Right lobe of liver (tissue), 6 donors: ENCODE data around the gene FAM13B. TPM values are rescaled to one million over a fixed set of nuclear protein-coding genes. Genes with fewer than 3 reads are reported as not detected.

Experiments
- ATAC-seq, 4 donors: fragments of 200-7000 bp; cut with Tn5 transposase; one replicate each; pipeline ENCODE4 v1.9.1; 2020; ENCODE audit warnings: mild to moderate bottlenecking in 4 of 4, moderate library complexity in 4 of 4
- DNase-seq, 3 donors: peaks; one replicate each; pipeline ENCODE4 v3.0.0-alpha.2; 2020
- H3K27ac ChIP-seq, 3 donors: fragments of 200-600 bp; one replicate each; pipeline ENCODE4 v1.8.0; 2022
- H3K27me3 ChIP-seq, 2 donors: fragments of 200-600 bp; one replicate each; pipeline ENCODE4 v1.8.0; 2022
- H3K36me3 ChIP-seq, 4 donors: fragments of 200-600 bp; sonication (generic) in 1 of 4; one replicate each; pipeline versions ENCODE4 v1.5.1 to v1.8.0; 2017 to 2022; ENCODE audit warnings: control low read depth in 1 of 4
- H3K4me1 ChIP-seq, 4 donors: fragments of 200-600 bp; sonication (generic) in 1 of 4; one replicate each; pipeline versions ENCODE4 v1.5.1 to v1.8.0; 2017 to 2022; ENCODE audit warnings: control low read depth in 1 of 4
- H3K4me3 ChIP-seq, 3 donors: fragments of 200-600 bp; one replicate each; pipeline ENCODE4 v1.8.0; 2022
- H3K9me3 ChIP-seq, 4 donors: fragments of 200-600 bp; sonication (generic) in 1 of 4; one replicate each; pipeline versions ENCODE4 v1.5.1 to v1.8.0; 2017 to 2022; ENCODE audit warnings: control low read depth in 1 of 4
- POLR2A ChIP-seq: fragments of 450-650 bp; IDR thresholded peaks from one replicate; pipeline ENCODE4 v1.6.1; 2017; ENCODE audit warnings: antibody characterized with exemption, mild to moderate bottlenecking
- WGBS: methylation state at CpG from one replicate; pipeline ENCODE4 v1.1.6; 2018; ENCODE audit warnings: low coverage, low lambda C conversion rate; ENCODE audit not compliant: insufficient coverage; ENCODE audit errors: missing lambda C conversion rate; 5-methylcytosine and 5-hydroxymethylcytosine counted together
- intact Hi-C, 2 donors: fragments of 100-400 bp; cut with DNase I; formaldehyde crosslinking; loops; one replicate each; pipeline versions ENCODE4 v1.11.2 to v1.14.1; 2022
- total RNA-seq, 6 experiments: library from RNA; depleted of rRNA in 2 of 6; stranded (reverse); fragments of >200 nt in 2 of 6; fragmentation: NEBNext Ultra II Directional in 3 of 6; extraction: Animal tissue kit (Norgen Biotek cat#: 25700) in 3 of 6; gene quantifications; one replicate each; pipeline versions ENCODE4 v1.1.0 to v1.2.4, GENCODE V29; 2016 to 2023
- TF ChIP-seq, protein P1 (sequence below), 4 donors: fragments of 200-600 bp in 3 of 4; fragments of 450-650 bp in 1 of 4; IDR thresholded peaks; one replicate each; pipeline versions ENCODE4 v1.5.1 to v1.8.0; 2016 to 2022; ENCODE audit warnings: antibody characterized with exemption in 4 of 4, mild to moderate bottlenecking in 2 of 4
- donor health status: DM: no; HTN: yes; CAD: no.
- donor health status: DM: no; HTN: no; CAD: no.
- donor health status: DM: no; HTN: no; CAD: no.
- donor health status: DM: no; HTN: yes; CAD: no.
- donor health status: DM: no; HTN: yes; CAD: no.

The FAM13B gene
- total RNA-seq, 6 experiments from 2014 or later = 6.0 to 12.4 (median 6.5) TPM

DNA sequence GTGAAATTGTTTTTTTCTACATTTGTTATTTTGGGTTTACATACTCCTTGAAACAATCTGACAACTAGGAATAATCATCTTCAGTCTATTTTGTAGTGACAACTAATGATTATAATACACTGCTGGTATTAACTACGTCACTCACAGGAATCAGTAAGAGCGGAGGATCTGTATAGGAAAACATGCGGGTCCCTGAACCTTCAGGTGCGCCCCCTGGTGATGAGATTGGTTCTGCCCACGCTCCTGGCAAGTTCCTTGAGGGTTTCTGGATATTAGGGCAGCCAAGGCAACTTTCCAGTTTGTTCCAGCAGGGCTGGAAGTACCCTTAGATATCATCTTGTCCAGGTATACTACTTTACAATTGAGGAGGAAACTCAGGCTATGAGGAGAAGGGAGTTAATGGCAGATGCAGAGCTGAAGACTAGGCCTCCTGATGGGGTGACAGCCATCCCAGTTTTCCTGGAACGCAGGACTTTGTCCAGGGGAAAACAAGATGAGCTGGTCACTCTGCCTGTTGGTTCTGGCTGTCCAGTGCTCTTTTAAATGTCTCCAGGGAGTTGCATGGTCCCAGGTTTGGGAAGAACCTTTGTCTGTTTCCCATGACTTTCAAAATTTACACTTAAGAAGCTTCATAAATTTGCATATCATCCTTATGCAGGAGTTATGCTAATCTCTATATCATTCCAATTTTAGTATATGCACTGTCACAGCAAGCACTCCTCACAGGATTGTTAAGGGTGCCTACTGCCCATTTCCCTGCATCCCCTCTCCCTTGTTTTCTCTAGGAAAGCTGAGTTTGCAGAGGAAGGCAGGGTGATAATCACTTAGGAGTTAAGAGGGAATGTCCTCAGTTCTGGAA lies 36.1 kb upstream of the FAM13B start:
- TF ChIP-seq, protein P1, sequence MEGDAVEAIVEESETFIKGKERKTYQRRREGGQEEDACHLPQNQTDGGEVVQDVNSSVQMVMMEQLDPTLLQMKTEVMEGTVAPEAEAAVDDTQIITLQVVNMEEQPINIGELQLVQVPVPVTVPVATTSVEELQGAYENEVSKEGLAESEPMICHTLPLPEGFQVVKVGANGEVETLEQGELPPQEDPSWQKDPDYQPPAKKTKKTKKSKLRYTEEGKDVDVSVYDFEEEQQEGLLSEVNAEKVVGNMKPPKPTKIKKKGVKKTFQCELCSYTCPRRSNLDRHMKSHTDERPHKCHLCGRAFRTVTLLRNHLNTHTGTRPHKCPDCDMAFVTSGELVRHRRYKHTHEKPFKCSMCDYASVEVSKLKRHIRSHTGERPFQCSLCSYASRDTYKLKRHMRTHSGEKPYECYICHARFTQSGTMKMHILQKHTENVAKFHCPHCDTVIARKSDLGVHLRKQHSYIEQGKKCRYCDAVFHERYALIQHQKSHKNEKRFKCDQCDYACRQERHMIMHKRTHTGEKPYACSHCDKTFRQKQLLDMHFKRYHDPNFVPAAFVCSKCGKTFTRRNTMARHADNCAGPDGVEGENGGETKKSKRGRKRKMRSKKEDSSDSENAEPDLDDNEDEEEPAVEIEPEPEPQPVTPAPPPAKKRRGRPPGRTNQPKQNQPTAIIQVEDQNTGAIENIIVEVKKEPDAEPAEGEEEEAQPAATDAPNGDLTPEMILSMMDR (IDR thresholded peaks at IDR 0.05) = peak; percentile 63 to 82 (median 77)
- no peak for TF ChIP-seq POLR2A
- Histone ChIP-seq H3K4me1 (no peaks in the 10 kb centered on the region), H3K27ac (no peak overlapping the region), H3K36me3 (no peaks in the 10 kb centered on the region), H3K27me3 (no peaks in the 10 kb centered on the region), H3K9me3 (no peaks in the 10 kb centered on the region), H3K4me3 (no peak overlapping the region)
- peak; percentile 94 to 98 (median 94) for ATAC-seq
- WGBS = 3% methylated on average over 5 of the region's 6 CpGs
- peak; percentile 72 to 74 (median 74) for DNase-seq
- intact Hi-C loops = no loop called here

DNA sequence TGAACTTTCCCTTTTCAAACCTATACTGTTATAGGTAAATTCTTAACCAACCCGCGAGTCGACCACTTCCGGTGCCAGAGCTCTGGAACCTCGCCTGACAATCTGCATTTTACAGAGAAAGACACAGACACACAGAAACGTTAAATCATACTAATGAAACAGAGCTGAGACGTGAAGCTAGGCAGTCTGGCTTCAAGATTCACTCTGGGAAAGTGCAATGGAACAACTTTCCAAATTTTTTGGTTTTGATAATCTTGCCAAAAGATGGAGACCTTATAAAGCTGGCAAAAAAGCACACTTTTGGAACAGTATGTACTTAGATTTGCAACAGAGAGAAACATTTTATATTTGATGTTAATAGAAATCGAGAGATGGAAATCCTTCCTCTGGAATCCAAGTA lies 35.1 kb upstream of the FAM13B start:
- no peak for TF ChIP-seq POLR2A
- TF ChIP-seq, protein P1 (IDR thresholded peaks at IDR 0.05) = no peak
- ATAC-seq = no peak
- H3K27ac ChIP-seq = no peak overlapping the region
- no peaks in the 10 kb centered on the region for H3K27me3 ChIP-seq
- H3K9me3 ChIP-seq = no peaks in the 10 kb centered on the region
- H3K4me3 ChIP-seq = no peak overlapping the region
- DNase-seq = no peak
- WGBS = 78% methylated on average over 8 of the region's 8 CpGs
- H3K36me3 ChIP-seq = no peaks in the 10 kb centered on the region
- H3K4me1 ChIP-seq = no peaks in the 10 kb centered on the region
- intact Hi-C loops = no loop called here

DNA sequence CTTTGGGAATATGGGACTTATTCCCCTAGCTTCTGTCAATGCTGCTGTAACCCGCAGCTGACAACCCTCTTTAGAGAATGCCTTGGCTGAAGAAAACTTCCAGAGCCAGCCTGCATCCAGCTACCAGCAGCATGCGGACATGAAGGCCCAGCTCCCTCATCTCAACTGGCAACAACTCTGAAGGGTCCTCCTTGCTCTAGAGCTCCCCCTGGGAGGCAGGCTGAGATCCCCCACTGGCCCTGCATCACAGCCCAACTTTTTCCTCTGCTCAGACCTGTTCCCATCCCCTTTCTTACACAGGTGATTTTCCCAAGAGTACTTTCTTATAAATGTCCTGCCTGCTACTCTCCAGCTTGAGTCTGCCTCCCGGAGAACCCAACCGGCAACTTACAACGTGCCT lies 32.2 kb upstream of the FAM13B start:
- Histone ChIP-seq H3K27me3 (no peaks in the 10 kb centered on the region), H3K4me1 (no peaks in the 10 kb centered on the region), H3K36me3 (no peaks in the 10 kb centered on the region), H3K9me3 (no peaks in the 10 kb centered on the region), H3K4me3 (no peak overlapping the region), H3K27ac (no peak overlapping the region)
- ATAC-seq = peak in 1 of 4 donors; percentile 31
- WGBS = 67% methylated on average over 5 of the region's 5 CpGs
- DNase-seq = no peak
- intact Hi-C loops = no loop called here
- TF ChIP-seq, protein P1 (IDR thresholded peaks at IDR 0.05) = peak in 2 of 4 donors; percentile 11 to 16
- no peak for TF ChIP-seq POLR2A

DNA sequence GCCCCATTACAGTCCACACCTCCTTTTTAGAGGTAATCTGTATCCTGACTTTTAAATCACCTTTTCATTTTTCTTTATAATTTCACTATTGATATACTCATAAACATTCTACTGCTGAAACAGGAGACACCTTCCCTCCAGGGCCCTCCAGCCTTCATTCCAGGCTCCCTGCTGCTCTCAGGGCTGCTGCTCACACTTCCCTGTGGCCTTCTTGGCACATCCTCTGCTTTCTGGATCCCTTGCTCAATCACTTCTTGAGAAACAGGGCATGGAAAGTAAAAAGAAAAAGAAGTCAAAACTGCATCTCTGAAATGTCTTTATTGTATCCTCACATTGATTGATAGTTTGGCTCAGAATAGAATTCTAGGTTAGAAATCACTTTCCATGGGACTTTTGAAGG lies 31.6 kb upstream of the FAM13B start:
- Histone ChIP-seq H3K27me3 (no peaks in the 10 kb centered on the region), H3K36me3 (no peaks in the 10 kb centered on the region), H3K4me3 (no peak overlapping the region), H3K4me1 (no peaks in the 10 kb centered on the region), H3K27ac (no peak overlapping the region), H3K9me3 (no peaks in the 10 kb centered on the region)
- intact Hi-C loops = no loop called here
- DNase-seq (no peak), ATAC-seq (no peak)
- no peak for TF ChIP-seq POLR2A
- TF ChIP-seq, protein P1 (IDR thresholded peaks at IDR 0.05) = no peak
